Kidney (tissue), 14 donors: ENCODE data around the gene ARL8B. TPM values are rescaled to one million over a fixed set of nuclear protein-coding genes. Genes with fewer than 3 reads are reported as not detected.

Source experiments
- DNase-seq, 5 donors: peaks; one replicate each; pipeline ENCODE4 v3.0.0-alpha.2; 2013 to 2020
- FAIRE-seq: peaks from 2 replicates; lab custom pipeline; 2012; peaks lifted over from hg19 to GRCh38; lab: Jason Lieb, UNC
- H3K27ac ChIP-seq, 2 donors: one replicate each; pipeline ENCODE4 v1.7.0; 2013; ENCODE audit warnings: low read depth in 2 of 2, low read length in 2 of 2, inconsistent platforms in 1 of 2
- H3K27me3 ChIP-seq: one replicate; pipeline ENCODE4 v1.7.1; 2013; ENCODE audit warnings: low read length, inconsistent platforms; ENCODE audit not compliant: control insufficient read depth, insufficient read depth
- H3K36me3 ChIP-seq, 3 donors: one replicate each; pipeline versions ENCODE4 v1.7.0 to v1.7.1; 2013; ENCODE audit warnings: low read length in 3 of 3, control low read depth in 1 of 3, inconsistent platforms in 1 of 3; ENCODE audit not compliant: insufficient read depth in 3 of 3, control insufficient read depth in 2 of 3
- H3K4me1 ChIP-seq, 3 donors: one replicate each; pipeline versions ENCODE4 v1.7.0 to v1.7.1; 2013; ENCODE audit warnings: low read length in 3 of 3, inconsistent platforms in 1 of 3, low read depth in 1 of 3; ENCODE audit not compliant: control insufficient read depth in 2 of 3, insufficient read depth in 2 of 3
- H3K4me3 ChIP-seq, 3 donors: one replicate each; pipeline versions ENCODE4 v1.7.0 to v1.8.1; 2013; ENCODE audit warnings: low read length in 3 of 3, control low read depth in 1 of 3, inconsistent platforms in 1 of 3
- H3K9ac ChIP-seq, 3 donors: one replicate each; pipeline versions ENCODE4 v1.7.0 to v1.7.1; 2013; ENCODE audit warnings: low read length in 3 of 3, control low read depth in 1 of 3, inconsistent platforms in 1 of 3
- H3K9me3 ChIP-seq, 3 donors: one replicate each; pipeline versions ENCODE4 v1.7.0 to v1.7.1; 2013; ENCODE audit warnings: low read length in 3 of 3, control low read depth in 1 of 3, inconsistent platforms in 1 of 3; ENCODE audit not compliant: control insufficient read depth in 2 of 3, insufficient read depth in 1 of 3
- intact Hi-C: fragments of 100-400 bp; cut with DNase I; formaldehyde crosslinking; loops from one replicate; pipeline ENCODE4 v1.11.1; 2022
- polyA plus RNA-seq: library from polyadenylated mRNA; stranded (reverse); fragments of 350-450 nt; fragmentation: Illumina TruSeq; extraction: RNeasy Lipid Tissue Mini Kit (QIAGEN cat#74804); gene quantifications from one replicate; pipeline ENCODE4 v1.2.3, GENCODE V29; 2014; ENCODE audit warnings: low read depth, low replicate concordance; ENCODE audit not compliant: insufficient read depth
- total RNA-seq: library from RNA; stranded (reverse); fragmentation: NEBNext Ultra II Directional; extraction: Animal tissue kit (Norgen Biotek cat#: 25700); gene quantifications from one replicate; pipeline ENCODE4 v1.2.1, GENCODE V29; 2021
- TF ChIP-seq, protein P1 (sequence below): IDR thresholded peaks from 3 replicates; pipeline ENCODE4 v1.5.1; 2012; ENCODE audit warnings: mild to moderate bottlenecking, moderate library complexity, borderline replicate concordance; ENCODE audit not compliant: insufficient read depth; ENCODE audit errors: extremely low read depth
- donor health status: control.
- donor health status: control.
- donor health status: control.
- donor health status: control.
- donor health status: control.
- donor health status: DM: yes; HTN: yes; CAD: no.
- donor health status: Normal renal cell carcinoma (clear cell type).

ARL8B gene
- total and polyA plus RNA-seq, 2 donors from 2014 or later, result 49.1 to 62.7 TPM

DNA sequence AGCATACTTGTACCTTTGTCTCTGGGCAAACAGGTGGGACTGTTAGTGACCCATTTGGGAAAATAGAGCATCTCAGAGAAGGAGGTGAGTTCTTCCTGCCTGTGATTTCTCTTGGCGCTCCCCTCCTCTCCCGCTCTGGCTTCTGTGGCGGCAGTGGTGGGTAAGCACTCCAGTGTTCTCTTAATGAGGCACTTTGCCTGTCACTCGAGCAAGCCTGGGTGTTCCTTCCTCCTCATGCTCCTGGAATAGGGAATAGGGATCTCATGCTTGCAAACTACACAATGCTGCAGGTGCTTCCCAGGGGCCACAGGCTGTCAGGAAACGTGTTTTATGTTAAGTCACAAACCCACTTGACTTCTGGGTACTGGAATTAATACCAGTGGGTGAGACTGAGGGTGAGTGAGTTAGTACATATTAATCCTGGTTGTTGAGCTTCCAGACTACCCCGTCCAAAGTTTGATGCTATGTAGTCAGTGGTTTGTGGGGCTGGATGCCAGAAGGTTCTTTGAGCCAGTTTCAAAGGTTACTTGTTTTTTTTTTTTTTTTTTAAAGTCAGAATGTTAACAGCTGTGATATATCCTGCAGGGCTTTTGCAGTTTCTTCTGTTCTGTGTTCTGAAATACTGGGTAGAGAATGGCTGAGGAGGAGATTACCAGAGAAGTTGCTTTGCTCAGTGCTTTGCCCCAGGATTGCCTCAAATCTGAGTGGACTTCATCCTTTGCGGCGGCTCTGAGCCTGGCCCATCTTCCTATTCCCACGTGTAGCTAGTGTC is 95.9 kb downstream of the ARL8B start:
- Histone ChIP-seq H3K27me3 (no peaks in the 10 kb centered on the region), H3K9ac (peak overlapping the region in 1 of 3 donors; percentile 46), H3K27ac (peak overlapping the region; percentile 23 to 66), H3K9me3 (no peaks in the 10 kb centered on the region), H3K4me1 (peaks cover 3 to 17% (median 10%) of the 10 kb centered on the region in 3 donors), H3K4me3 (peak overlapping the region in 1 of 3 donors; percentile 7), H3K36me3 (peaks cover 0 to 28% (median 21%) of the 10 kb centered on the region in 3 donors)
- DNase-seq (peak in 2 of 5 donors; percentile 15 to 63), FAIRE-seq (no peak)
- TF ChIP-seq, protein P1, sequence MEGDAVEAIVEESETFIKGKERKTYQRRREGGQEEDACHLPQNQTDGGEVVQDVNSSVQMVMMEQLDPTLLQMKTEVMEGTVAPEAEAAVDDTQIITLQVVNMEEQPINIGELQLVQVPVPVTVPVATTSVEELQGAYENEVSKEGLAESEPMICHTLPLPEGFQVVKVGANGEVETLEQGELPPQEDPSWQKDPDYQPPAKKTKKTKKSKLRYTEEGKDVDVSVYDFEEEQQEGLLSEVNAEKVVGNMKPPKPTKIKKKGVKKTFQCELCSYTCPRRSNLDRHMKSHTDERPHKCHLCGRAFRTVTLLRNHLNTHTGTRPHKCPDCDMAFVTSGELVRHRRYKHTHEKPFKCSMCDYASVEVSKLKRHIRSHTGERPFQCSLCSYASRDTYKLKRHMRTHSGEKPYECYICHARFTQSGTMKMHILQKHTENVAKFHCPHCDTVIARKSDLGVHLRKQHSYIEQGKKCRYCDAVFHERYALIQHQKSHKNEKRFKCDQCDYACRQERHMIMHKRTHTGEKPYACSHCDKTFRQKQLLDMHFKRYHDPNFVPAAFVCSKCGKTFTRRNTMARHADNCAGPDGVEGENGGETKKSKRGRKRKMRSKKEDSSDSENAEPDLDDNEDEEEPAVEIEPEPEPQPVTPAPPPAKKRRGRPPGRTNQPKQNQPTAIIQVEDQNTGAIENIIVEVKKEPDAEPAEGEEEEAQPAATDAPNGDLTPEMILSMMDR, result no peak
- intact Hi-C loops, result no loop called here

DNA sequence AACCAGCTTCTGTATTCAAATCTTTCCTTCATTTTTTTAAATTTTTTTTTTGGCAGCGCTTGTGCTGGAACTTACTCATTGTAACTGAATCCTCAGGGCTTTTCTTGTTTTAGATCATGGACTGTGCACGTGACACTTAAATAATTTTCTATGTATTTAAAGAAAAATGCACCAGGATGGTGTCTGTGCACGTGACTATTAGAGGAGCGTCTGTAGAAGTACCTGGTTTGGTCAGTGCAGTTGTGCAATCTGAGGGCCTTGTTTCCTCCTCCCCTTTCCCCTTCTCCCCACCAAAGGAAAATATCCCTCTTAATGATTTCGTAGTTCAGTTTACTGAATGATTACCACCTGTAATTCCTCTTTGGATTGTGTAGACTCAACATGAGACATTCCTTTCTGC is 96.7 kb downstream of the ARL8B start:
- FAIRE-seq (no peak), DNase-seq (no peak)
- no peak overlapping the region for H3K4me3 ChIP-seq
- no peaks in the 10 kb centered on the region for H3K9me3 ChIP-seq
- TF ChIP-seq, protein P1, result no peak
- peaks cover 3 to 18% (median 10%) of the 10 kb centered on the region in 3 donors for H3K4me1 ChIP-seq
- H3K9ac ChIP-seq, result no peak overlapping the region
- H3K36me3 ChIP-seq, result peaks cover 0 to 21% (median 21%) of the 10 kb centered on the region in 3 donors
- intact Hi-C loops, result no loop called here
- no peaks in the 10 kb centered on the region for H3K27me3 ChIP-seq
- H3K27ac ChIP-seq, result peak overlapping the region; percentile 26 to 66

DNA sequence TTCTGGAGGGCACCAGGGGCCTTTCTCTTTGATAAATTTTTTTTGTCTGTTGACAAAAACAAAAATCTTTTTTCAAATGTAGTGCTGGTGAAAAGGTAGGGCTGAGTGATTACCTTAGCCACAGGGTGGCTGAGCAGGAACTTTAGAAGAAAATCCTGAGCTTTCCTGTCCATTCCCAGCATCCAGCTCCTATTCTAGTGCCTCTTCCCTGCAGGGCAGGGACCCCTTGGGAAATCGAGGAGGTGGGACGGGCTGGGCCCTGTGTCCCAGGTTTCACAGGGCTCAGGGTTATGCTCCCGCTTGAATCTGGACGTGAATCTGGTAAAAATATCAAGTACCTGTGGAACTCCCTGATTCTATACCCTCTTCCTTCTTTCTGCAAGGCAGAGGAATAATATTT is 97.1 kb downstream of the ARL8B start:
- no peak for FAIRE-seq
- TF ChIP-seq, protein P1, result no peak
- Histone ChIP-seq H3K4me3 (no peak overlapping the region), H3K4me1 (peaks cover 3 to 18% (median 10%) of the 10 kb centered on the region in 3 donors), H3K9ac (no peak overlapping the region), H3K36me3 (peaks cover 0 to 19% (median 19%) of the 10 kb centered on the region in 3 donors), H3K27ac (peak overlapping the region; percentile 26 to 66), H3K27me3 (no peaks in the 10 kb centered on the region), H3K9me3 (no peaks in the 10 kb centered on the region)
- DNase-seq, result no peak
- intact Hi-C loops, result no loop called here
